OCI-LY7 (cell line): Measurements from ENCODE around the gene INSIG1.

Experiments
- EZH2phosphoT487 ChIP-seq: fragments of 200-600 bp; sonication (generic); IDR thresholded peaks from 2 replicates; pipeline ENCODE4 v1.6.1; 2018; ENCODE audit warnings: low read depth, borderline replicate concordance, mild to moderate bottlenecking, mixed run types, antibody characterized with exemption, low read length, moderate library complexity, mixed read lengths
- TF ChIP-seq, protein P1 (sequence below): fragments of 200-600 bp; sonication (generic); conservative IDR thresholded peaks from 2 replicates; pipeline ENCODE4 v1.5.1; 2014; ENCODE audit warnings: mild to moderate bottlenecking, antibody characterized with exemption, low read length, moderate library complexity, mixed read lengths

DNA sequence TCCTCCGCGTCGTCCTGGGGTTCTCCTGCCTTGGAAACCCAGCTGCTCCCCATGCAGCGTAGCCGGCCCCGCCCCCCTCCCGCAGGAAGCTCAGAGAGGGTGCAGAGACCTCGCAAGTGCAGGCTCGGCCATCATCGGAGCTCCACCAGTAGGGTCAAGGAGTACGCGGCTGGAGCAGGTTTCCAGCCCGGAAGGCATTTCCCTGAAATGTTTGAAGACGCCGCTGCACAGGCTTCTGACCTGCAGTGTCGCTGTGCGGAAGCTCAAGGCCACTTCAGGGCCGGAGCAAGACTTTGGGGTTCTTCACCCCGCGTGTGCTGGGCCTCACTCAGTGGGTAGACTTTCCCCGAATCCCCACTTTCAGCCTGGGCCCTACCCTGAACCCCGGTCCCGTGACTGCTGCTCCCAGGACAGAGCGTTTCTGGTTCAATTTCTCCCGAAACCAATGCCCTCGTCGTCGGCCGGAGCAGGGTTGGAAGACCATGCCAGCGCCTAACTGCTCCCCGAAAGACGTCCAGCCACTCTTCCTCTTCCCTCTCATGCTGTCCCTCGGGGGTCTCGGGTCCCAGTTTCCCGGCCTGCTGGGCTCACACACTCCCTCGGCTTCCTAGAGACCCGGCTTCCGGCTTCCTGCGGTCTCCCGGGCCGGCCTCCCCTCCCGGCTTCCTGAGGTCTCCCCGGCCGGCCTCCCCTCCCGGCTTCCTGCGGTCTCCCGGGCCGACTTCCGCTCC lies 52.1 kb downstream of the INSIG1 start:
- TF ChIP-seq, protein P1, sequence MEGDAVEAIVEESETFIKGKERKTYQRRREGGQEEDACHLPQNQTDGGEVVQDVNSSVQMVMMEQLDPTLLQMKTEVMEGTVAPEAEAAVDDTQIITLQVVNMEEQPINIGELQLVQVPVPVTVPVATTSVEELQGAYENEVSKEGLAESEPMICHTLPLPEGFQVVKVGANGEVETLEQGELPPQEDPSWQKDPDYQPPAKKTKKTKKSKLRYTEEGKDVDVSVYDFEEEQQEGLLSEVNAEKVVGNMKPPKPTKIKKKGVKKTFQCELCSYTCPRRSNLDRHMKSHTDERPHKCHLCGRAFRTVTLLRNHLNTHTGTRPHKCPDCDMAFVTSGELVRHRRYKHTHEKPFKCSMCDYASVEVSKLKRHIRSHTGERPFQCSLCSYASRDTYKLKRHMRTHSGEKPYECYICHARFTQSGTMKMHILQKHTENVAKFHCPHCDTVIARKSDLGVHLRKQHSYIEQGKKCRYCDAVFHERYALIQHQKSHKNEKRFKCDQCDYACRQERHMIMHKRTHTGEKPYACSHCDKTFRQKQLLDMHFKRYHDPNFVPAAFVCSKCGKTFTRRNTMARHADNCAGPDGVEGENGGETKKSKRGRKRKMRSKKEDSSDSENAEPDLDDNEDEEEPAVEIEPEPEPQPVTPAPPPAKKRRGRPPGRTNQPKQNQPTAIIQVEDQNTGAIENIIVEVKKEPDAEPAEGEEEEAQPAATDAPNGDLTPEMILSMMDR = no peak
- no peak for TF ChIP-seq EZH2phosphoT487
